DMS79 (cell line): ENCODE results near the gene DBT.

Source experiments
- DNase-seq: peaks from one replicate; lab custom pipeline; 2025; lab: John Stamatoyannopoulos, UW

The DBT gene

GRCh38 chr1:100188617-100189016 is 61.0 kb downstream of the DBT start:
- peak; percentile 91 for DNase-seq

- peak; percentile 25 for DNase-seq
Measured at GRCh38 chr1:100187912-100188311, 61.7 kb downstream of the DBT start.

DNA sequence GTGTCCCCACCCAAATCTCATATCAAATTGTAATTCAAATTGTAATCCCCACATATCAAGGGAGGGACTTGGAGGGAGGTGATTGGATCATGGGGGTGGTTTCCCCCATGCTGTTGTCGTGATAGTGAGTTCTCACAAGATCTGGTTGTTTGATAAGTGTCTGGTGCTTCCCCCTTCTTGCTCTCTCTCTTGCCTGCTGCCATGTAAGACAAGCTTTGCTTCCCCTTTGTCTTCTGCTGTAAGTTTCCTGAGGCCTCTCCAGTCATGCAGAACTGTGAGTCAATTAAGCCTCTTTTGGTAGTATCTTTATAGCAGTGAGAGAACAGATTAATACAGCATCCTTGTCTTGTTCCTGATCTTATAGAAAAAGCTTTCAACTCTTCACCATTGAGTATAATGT is 65.1 kb downstream of the DBT start:
- no peak for DNase-seq

DNA sequence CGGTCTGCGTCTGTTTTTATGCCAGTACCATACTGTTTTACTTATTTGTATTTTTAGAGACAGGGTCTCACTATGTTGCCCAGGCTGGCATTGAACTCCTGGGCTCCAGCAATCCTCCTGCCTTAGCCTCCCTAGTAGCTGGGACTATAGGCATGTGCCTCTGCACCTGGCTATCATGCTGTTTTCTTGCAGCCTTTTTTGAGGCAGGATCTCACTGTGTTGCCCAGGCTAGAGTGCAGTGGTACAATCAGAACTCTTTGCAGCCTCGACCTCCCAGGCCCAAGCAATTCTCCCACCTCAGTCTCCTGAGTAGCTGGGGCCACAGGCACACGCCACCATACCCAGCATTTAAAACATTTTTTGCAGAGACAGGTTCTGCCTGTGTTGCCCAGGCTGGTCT is 66.3 kb downstream of the DBT start:
- DNase-seq = no peak

GRCh38 chr1:100178091-100178490 is 71.5 kb downstream of the DBT start, which contains the start of gene LRRC39:
Gene LRRC39 (minus strand): TSS chr1:100178256. CDS start chr1:100168516, 9,740 bp downstream.
- DNase-seq = no peak

DNA sequence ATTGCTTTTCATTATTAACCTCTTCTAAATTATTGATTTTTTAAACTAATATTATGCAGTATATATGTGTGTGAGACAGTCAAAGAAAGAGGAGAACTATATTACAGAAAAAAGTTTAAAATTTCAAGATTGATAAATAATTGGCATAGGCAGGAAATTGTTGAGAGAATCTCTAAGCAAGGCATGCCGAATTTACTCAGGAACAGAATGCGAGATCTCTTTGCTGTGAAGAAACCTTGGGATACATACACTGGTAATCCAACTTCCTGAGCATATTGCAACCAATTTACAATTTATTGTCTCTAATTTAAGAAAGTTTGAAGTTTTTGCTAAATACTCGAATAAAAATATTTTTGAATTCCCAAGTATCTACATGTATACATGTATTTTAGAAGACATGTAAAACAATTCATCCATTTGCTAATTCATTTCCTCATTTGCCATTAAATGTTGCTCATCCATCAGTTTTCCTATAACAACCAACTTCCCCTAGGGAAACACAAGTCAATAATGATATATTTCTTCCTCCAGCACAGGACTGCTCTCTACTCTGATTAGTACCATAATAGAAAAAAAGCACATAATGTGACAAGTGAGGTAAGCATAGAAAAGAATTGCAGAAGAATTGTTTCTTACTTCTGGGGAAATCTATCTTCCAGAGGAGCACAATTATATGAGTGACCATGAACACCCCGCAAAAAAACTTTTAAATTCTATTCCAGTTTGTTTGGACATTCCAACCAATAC is 72.2 kb downstream of the DBT start:
- no peak for DNase-seq

- no peak for DNase-seq
Measured at GRCh38 chr1:100168051-100168450, 81.6 kb downstream of the DBT start.

GRCh38 chr1:100164702-100165101 is 84.9 kb downstream of the DBT start:
- no peak for DNase-seq

DNA sequence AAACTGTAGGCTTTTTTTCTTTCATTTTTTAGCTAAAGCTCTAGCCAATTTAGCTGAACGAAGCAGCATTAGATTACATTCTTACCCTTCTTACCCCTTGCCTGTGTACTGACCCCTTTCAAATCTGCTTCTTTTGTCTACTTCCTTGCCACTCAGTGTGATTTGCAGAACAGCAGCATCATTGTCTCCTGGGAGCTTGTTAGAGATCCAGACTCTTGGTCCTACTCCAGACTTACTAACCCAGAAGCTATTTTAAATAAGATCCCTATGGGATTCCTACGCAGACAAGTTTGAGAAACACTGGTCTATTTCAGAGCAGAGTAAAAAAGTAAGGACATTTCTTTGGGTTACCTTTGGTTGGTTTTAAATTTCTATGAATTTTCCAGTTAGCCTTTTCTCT is 85.4 kb downstream of the DBT start:
- no peak for DNase-seq

DNA sequence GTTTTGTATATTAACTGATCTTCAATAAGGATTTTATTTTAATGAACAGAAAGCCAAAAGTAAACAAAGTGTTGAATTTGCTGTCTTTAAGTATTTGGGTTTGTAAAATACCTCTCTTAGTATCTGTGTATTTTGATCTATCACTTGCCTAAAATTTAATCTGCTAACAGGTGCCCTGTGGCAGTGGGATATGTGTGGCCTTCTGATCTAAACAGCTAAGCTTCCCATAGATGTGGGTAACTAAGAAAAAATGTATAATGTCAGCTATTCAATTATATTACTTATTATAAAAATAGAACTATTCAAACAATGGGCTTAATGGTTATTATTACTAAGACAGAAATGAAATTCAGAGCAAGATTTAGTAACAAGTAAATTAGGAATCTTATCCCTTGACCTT is 86.8 kb downstream of the DBT start:
- DNase-seq = no peak

- DNase-seq = no peak
Measured at GRCh38 chr1:100152271-100152670, 97.4 kb downstream of the DBT start.

DNA sequence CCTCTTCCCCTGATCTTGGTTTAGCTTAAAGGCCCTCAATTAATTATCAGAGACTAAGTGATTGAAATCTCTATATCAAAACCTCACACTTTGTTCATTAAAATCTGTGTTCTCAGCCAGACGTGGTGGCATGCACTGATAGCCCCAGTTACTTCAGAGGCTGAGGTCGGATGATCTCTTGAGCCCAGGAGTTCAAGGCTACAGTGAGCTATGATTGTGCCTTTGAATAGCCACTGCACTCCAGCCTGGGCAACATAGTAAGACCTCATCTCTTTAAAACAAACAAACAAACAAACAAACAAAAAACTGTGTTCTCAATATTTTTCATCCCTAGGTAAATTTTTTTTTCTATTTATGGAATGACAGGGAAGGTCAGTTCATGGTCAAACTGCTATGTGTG is 98.0 kb downstream of the DBT start:
- DNase-seq = no peak

DNA sequence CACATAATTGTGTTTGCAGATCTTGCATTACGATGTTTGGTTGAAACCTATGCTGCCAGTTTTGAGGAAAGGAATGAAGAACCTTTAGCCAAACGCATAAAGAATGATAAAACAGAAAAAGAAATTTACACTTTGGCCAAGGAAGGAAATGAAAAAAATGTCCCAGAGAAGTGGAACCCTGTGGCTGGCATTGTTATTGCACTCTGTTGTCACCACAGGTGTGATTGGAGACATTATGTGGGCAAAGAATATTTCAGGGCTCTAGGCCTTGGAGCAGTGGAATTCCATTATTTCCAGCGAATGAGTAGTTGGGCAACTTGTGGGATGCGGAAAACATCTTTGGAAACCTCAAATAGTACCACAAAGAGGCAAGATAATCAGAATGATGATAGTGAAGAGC is 101.8 kb downstream of the DBT start:
- no peak for DNase-seq

GRCh38 chr1:100146958-100147357 is 102.7 kb downstream of the DBT start:
- no peak for DNase-seq

- DNase-seq = no peak
Measured at GRCh38 chr1:100145116-100145515, 104.5 kb downstream of the DBT start.

DNA sequence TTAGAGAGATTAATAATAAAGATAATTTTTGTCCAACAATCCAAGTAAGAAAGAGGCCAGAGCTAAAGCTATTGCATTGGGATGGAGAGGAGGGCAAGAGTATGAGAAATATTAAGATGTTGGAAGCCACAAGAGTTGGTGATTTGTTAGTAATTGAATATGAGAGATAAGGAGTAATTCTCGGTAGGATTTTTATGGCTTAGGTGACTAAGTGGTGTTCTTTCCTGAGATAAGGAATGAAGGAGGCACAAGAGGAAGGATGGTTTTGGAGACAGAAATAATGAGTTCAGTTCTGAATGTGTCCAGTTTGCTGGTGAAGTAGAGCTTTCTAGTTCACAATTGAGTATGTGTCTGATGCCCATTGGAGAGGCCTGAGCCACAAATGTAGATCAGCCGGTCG is 107.3 kb downstream of the DBT start:
- no peak for DNase-seq

GRCh38 chr1:100141192-100141591 is 108.4 kb downstream of the DBT start:
- no peak for DNase-seq

DNA sequence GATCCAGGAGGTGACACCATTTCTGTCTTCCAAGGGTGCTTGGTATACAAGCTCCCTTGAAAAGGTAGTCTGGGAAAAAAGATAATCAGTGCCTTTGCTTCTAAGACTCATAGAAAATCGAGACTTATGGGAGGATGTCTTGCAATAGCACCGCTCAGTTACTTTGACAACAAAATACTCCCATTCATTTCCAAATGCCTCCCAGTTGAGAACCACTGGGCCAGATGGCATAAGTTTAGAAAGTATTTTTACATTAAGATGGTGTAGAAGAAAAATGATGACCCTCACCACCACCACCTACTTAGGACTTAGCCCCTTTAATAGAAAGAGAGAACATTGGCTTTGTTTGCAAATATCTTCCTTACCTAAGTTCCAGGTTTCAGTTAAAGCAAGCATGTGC is 112.0 kb downstream of the DBT start:
- DNase-seq = no peak
